HepG2 (cell line): Measurements from ENCODE around the gene BCAS4. TPM values are rescaled to one million over a fixed set of nuclear protein-coding genes. Genes with fewer than 3 reads are reported as not detected.

ENCODE experiments used
- ADNP ChIP-seq: sonication (generic); formaldehyde crosslinking; IDR thresholded peaks from 2 replicates; pipeline ENCODE4 v1.4.0; 2020; ENCODE audit warnings: missing genetic modification reagents
- AKAP8 ChIP-seq: sonication (generic); formaldehyde crosslinking; IDR thresholded peaks from 2 replicates; pipeline ENCODE4 v1.5.1; 2020; ENCODE audit warnings: mild to moderate bottlenecking, missing genetic modification reagents
- E2F2 ChIP-seq: sonication (generic); formaldehyde crosslinking; IDR thresholded peaks from 2 replicates; pipeline ENCODE4 v1.4.0; 2020; ENCODE audit warnings: missing genetic modification reagents, borderline replicate concordance
- EP300 ChIP-seq, 3 experiments: sonication (generic) in 1 of 3; formaldehyde crosslinking in 1 of 3; IDR thresholded peaks; 2 replicates each; pipeline versions ENCODE4 v1.5.1 to v1.6.1; 2011 to 2020; ENCODE audit warnings: low read depth in 2 of 3, low read length in 2 of 3, borderline replicate concordance in 1 of 3, improper control_type of control experiment in 1 of 3, mild to moderate bottlenecking in 1 of 3, missing genetic modification reagents in 1 of 3, moderate library complexity in 1 of 3
- EZH2 ChIP-seq: conservative IDR thresholded peaks from 2 replicates; pipeline ENCODE4 v1.6.1; 2012; ENCODE audit warnings: mild to moderate bottlenecking, low read depth, low read length, moderate library complexity
- HDAC6 ChIP-seq: fragments of 200-600 bp; sonication (generic); IDR thresholded peaks from 2 replicates; pipeline ENCODE4 v1.7.0; 2017; ENCODE audit warnings: mild to moderate bottlenecking, antibody characterized with exemption, low read length, low read depth
- HOXA5 ChIP-seq: sonication (generic); formaldehyde crosslinking; IDR thresholded peaks from 2 replicates; pipeline ENCODE4 v1.4.0; 2020; ENCODE audit warnings: missing genetic modification reagents
- KLF15 ChIP-seq: sonication (generic); formaldehyde crosslinking; IDR thresholded peaks from 2 replicates; pipeline ENCODE4 v1.8.1; 2023; ENCODE audit warnings: borderline replicate concordance, mild to moderate bottlenecking, inconsistent platforms, missing genetic modification reagents, mixed read lengths
- MED8 ChIP-seq: sonication (generic); formaldehyde crosslinking; IDR thresholded peaks from 2 replicates; pipeline ENCODE4 v1.8.1; 2023; ENCODE audit warnings: mild to moderate bottlenecking, missing genetic modification reagents; ENCODE audit not compliant: insufficient replicate concordance
- MYNN ChIP-seq: sonication (generic); formaldehyde crosslinking; IDR thresholded peaks from 2 replicates; pipeline ENCODE4 v1.4.0; 2020; ENCODE audit warnings: mild to moderate bottlenecking, low read depth, missing genetic modification reagents
- NR1H2 ChIP-seq: sonication (generic); formaldehyde crosslinking; IDR thresholded peaks from 2 replicates; pipeline ENCODE4 v1.8.1; 2022; ENCODE audit warnings: low read depth, missing genetic modification reagents, borderline replicate concordance
- ONECUT2 ChIP-seq: sonication (generic); formaldehyde crosslinking; IDR thresholded peaks from 2 replicates; pipeline ENCODE4 v1.4.0; 2020; ENCODE audit warnings: missing genetic modification reagents
- SIX4 ChIP-seq: sonication (generic); formaldehyde crosslinking; IDR thresholded peaks from 2 replicates; pipeline ENCODE4 v1.4.0; 2020; ENCODE audit warnings: missing genetic modification reagents
- SOX5 ChIP-seq: IDR thresholded peaks from 2 replicates; pipeline ENCODE4 v1.6.1; 2016; ENCODE audit warnings: borderline replicate concordance
- SRF ChIP-seq: IDR thresholded peaks from 2 replicates; pipeline ENCODE4 v1.6.1; 2011; ENCODE audit warnings: mild to moderate bottlenecking, low read depth, low read length, moderate library complexity
- ZBTB1 ChIP-seq: sonication (generic); formaldehyde crosslinking; IDR thresholded peaks from 2 replicates; pipeline ENCODE4 v1.4.0; 2020; ENCODE audit warnings: missing genetic modification reagents, borderline replicate concordance
- ZKSCAN8 ChIP-seq: IDR thresholded peaks from 2 replicates; pipeline ENCODE4 v1.6.1; 2016; ENCODE audit warnings: borderline replicate concordance, missing genetic modification reagents, missing compliant biosample characterization
- ZNF3 ChIP-seq: IDR thresholded peaks from 2 replicates; pipeline ENCODE4 v1.7.0; 2017; ENCODE audit warnings: inconsistent platforms
- ZNF720 ChIP-seq: sonication (generic); formaldehyde crosslinking; IDR thresholded peaks from 2 replicates; pipeline ENCODE4 v1.4.0; 2020; ENCODE audit warnings: missing genetic modification reagents
- polyA plus RNA-seq, 8 experiments: library from polyadenylated mRNA; depleted of rRNA in 3 of 8; stranded (reverse) in 7 of 8; unstranded in 1 of 8; fragments of >200 nt; fragmentation: Illumina TruSeq in 4 of 8; extraction: Trizol in 4 of 8; gene quantifications; 2 replicates each; pipeline versions ENCODE4 v1.2.1 to v1.2.3, GENCODE V29; 2011 to 2016; ENCODE audit warnings: low read depth in 4 of 8, missing spikeins in 1 of 8, mixed read lengths in 1 of 8; ENCODE audit not compliant: insufficient read depth in 1 of 8
- total RNA-seq, 5 experiments: library from RNA; depleted of rRNA; stranded (reverse); fragments of >200 nt; fragmentation: Illumina TruSeq; extraction: Trizol; gene quantifications; 2 replicates each; pipeline ENCODE4 v1.2.3, GENCODE V29; 2016; ENCODE audit warnings: low read depth in 1 of 5
- TF ChIP-seq, protein P1 (sequence below): sonication (generic); formaldehyde crosslinking; IDR thresholded peaks from 2 replicates; pipeline ENCODE4 v1.4.0; 2020; ENCODE audit warnings: mild to moderate bottlenecking, missing genetic modification reagents, borderline replicate concordance
- TF ChIP-seq, protein P2 (sequence below): sonication (generic); formaldehyde crosslinking; IDR thresholded peaks from 2 replicates; pipeline ENCODE4 v1.4.0; 2020; ENCODE audit warnings: missing genetic modification reagents, borderline replicate concordance
- TF ChIP-seq, protein P3 (sequence below): sonication (generic); formaldehyde crosslinking; IDR thresholded peaks from 2 replicates; pipeline ENCODE4 v1.8.0; 2023; ENCODE audit warnings: mild to moderate bottlenecking, missing genetic modification reagents

Gene BCAS4
- total and polyA plus RNA-seq, 2 of the 13 experiments (the other 11 are each of a cell fraction or from before 2014, with no cell fraction given), result 7.2 to 8.0 TPM

- TF ChIP-seq, protein P1, sequence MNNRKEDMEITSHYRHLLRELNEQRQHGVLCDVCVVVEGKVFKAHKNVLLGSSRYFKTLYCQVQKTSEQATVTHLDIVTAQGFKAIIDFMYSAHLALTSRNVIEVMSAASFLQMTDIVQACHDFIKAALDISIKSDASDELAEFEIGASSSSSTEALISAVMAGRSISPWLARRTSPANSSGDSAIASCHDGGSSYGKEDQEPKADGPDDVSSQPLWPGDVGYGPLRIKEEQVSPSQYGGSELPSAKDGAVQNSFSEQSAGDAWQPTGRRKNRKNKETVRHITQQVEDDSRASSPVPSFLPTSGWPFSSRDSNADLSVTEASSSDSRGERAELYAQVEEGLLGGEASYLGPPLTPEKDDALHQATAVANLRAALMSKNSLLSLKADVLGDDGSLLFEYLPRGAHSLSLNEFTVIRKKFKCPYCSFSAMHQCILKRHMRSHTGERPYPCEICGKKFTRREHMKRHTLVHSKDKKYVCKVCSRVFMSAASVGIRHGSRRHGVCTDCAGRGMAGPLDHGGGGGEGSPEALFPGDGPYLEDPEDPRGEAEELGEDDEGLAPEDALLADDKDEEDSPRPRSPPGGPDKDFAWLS (CRISPR knock-in tag), result no peak
- TF ChIP-seq EP300 (IDR thresholded peaks at IDR 0.05; ENCODE audit: low read depth in 2 of 2, low read length in 2 of 2), result peak; percentile 86 to 95; a peak in 3 of 4 replicates
- TF ChIP-seq EP300 (CRISPR knock-in tag; IDR thresholded peaks at IDR 0.05; ENCODE audit: borderline replicate concordance), result peak; percentile 66; the same call in 1 of the 2 replicates
- peak; percentile 67; the same call in 1 of the 2 replicates for TF ChIP-seq ZKSCAN8
- no peak for TF ChIP-seq EZH2
- TF ChIP-seq ZBTB1 (CRISPR knock-in tag), result no peak
- peak; percentile 86 for TF ChIP-seq SOX5 (CRISPR knock-in tag)
- no peak for TF ChIP-seq MED8 (CRISPR knock-in tag)
- no peak for TF ChIP-seq SRF
- TF ChIP-seq SIX4 (CRISPR knock-in tag), result no peak
- TF ChIP-seq AKAP8 (CRISPR knock-in tag), result no peak
- no peak for TF ChIP-seq ZNF720 (CRISPR knock-in tag)
- TF ChIP-seq MYNN, result no peak
- 0 out of 2 replicates have a peak, but pooled peaks have one; percentile 39 for TF ChIP-seq HOXA5 (CRISPR knock-in tag)
- TF ChIP-seq ZNF3 (CRISPR knock-in tag), result no peak
- TF ChIP-seq ADNP (CRISPR knock-in tag), result no peak
- TF ChIP-seq KLF15 (CRISPR knock-in tag), result no peak
- no peak for TF ChIP-seq E2F2
- no peak for TF ChIP-seq NR1H2
- TF ChIP-seq, protein P2, sequence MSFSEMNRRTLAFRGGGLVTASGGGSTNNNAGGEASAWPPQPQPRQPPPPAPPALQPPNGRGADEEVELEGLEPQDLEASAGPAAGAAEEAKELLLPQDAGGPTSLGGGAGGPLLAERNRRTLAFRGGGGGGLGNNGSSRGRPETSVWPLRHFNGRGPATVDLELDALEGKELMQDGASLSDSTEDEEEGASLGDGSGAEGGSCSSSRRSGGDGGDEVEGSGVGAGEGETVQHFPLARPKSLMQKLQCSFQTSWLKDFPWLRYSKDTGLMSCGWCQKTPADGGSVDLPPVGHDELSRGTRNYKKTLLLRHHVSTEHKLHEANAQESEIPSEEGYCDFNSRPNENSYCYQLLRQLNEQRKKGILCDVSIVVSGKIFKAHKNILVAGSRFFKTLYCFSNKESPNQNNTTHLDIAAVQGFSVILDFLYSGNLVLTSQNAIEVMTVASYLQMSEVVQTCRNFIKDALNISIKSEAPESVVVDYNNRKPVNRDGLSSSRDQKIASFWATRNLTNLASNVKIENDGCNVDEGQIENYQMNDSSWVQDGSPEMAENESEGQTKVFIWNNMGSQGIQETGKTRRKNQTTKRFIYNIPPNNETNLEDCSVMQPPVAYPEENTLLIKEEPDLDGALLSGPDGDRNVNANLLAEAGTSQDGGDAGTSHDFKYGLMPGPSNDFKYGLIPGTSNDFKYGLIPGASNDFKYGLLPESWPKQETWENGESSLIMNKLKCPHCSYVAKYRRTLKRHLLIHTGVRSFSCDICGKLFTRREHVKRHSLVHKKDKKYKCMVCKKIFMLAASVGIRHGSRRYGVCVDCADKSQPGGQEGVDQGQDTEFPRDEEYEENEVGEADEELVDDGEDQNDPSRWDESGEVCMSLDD (CRISPR knock-in tag), result no peak; the same call in 1 of the 2 replicates
- TF ChIP-seq ONECUT2 (CRISPR knock-in tag), result no peak
- TF ChIP-seq, protein P3, sequence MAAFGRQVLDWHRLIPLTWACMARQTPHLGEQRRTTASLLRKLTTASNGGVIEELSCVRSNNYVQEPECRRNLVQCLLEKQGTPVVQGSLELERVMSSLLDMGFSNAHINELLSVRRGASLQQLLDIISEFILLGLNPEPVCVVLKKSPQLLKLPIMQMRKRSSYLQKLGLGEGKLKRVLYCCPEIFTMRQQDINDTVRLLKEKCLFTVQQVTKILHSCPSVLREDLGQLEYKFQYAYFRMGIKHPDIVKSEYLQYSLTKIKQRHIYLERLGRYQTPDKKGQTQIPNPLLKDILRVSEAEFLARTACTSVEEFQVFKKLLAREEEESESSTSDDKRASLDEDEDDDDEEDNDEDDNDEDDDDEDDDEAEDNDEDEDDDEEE (CRISPR knock-in tag), result no peak
- no peak for TF ChIP-seq HDAC6
Observed at GRCh38 chr20:50746138-50746940, 48.5 kb upstream of the BCAS4 start (continued).
